ENCODE measurements around the gene TMBIM4. TPM values are rescaled to one million over a fixed set of nuclear protein-coding genes. Genes with fewer than 3 reads are reported as not detected.

TMBIM4 gene
- total RNA-seq, 1 experiment from 2014 or later, result 36.3 TPM

- DNase-seq, result no peak
- Histone ChIP-seq H3K4me2 (ENCODE audit: low read length) (no peak overlapping the region), H3K9me3 (ENCODE audit: low read length) (no peaks in the 10 kb centered on the region), H4K20me1 (ENCODE audit: low read length) (no peaks in the 10 kb centered on the region), H3K27me3 (ENCODE audit: low read length) (peaks cover 9% of the 10 kb centered on the region; the same call in 1 of the 2 replicates), H3K36me3 (ENCODE audit: low read depth, low read length) (no peaks in the 10 kb centered on the region), H3K9ac (ENCODE audit: low read length) (no peak overlapping the region), H3K9me2 (replicated peaks; ENCODE audit: low read length) (no peaks in the 10 kb centered on the region), H3K79me2 (ENCODE audit: low read length) (no peaks in the 10 kb centered on the region), H2AFZ (ENCODE audit: low read length) (no peak overlapping the region), H3K4me3 (ENCODE audit: low read length) (no peak overlapping the region), H3K27ac (ENCODE audit: low read length) (no peak overlapping the region), H3K4me1 (ENCODE audit: insufficient read depth, low read length) (no peaks in the 10 kb centered on the region), H3F3A (ENCODE audit: low read length, unreplicated experiment) (no peaks in the 10 kb centered on the region)
- no peak for ATAC-seq
- CTCF ChIA-PET, result no interaction called here
- intact Hi-C loops (cut with micrococcal nuclease), result no loop called here
- POLR2A ChIA-PET (ENCODE audit: unreplicated experiment), result no interaction called here
- no peak for TF ChIP-seq EZH2 (IDR thresholded peaks at IDR 0.05; ENCODE audit: low read length, unreplicated experiment)
- TF ChIP-seq EZH2phosphoT487 (IDR thresholded peaks at IDR 0.05; ENCODE audit: borderline replicate concordance, low read length), result no peak
- no peak for TF ChIP-seq CTCF (conservative IDR thresholded peaks at IDR 0.05; ENCODE audit: low read depth, low read length)
- no TSS peak for BruUV-seq (replicated peaks)
These were observed 20.1 kb upstream of the TMBIM4 start for GRCh38 chr12:66189889-66190288.

- Histone ChIP-seq H3K27me3 (ENCODE audit: low read length) (peaks cover 9% of the 10 kb centered on the region; the same call in 1 of the 2 replicates), H3K27ac (ENCODE audit: low read length) (no peak overlapping the region), H3K9me3 (ENCODE audit: low read length) (no peaks in the 10 kb centered on the region), H2AFZ (ENCODE audit: low read length) (no peak overlapping the region), H3K9me2 (replicated peaks; ENCODE audit: low read length) (no peaks in the 10 kb centered on the region), H3K36me3 (ENCODE audit: low read depth, low read length) (no peaks in the 10 kb centered on the region), H3K9ac (ENCODE audit: low read length) (no peak overlapping the region), H4K20me1 (ENCODE audit: low read length) (no peaks in the 10 kb centered on the region), H3K4me1 (ENCODE audit: insufficient read depth, low read length) (no peaks in the 10 kb centered on the region), H3K4me3 (ENCODE audit: low read length) (no peak overlapping the region), H3F3A (ENCODE audit: low read length, unreplicated experiment) (no peaks in the 10 kb centered on the region), H3K4me2 (ENCODE audit: low read length) (no peak overlapping the region), H3K79me2 (ENCODE audit: low read length) (no peaks in the 10 kb centered on the region)
- no TSS peak for BruUV-seq (replicated peaks)
- no peak for TF ChIP-seq EZH2phosphoT487 (IDR thresholded peaks at IDR 0.05; ENCODE audit: borderline replicate concordance, low read length)
- intact Hi-C loops (cut with micrococcal nuclease), result no loop called here
- ATAC-seq, result no peak
- ChIA-PET POLR2A (ENCODE audit: unreplicated experiment) (no interaction called here), CTCF (no interaction called here)
- DNase-seq, result no peak
These were observed 19.7 kb upstream of the TMBIM4 start for GRCh38 chr12:66189486-66189843.

GRCh38 chr12:66188584-66189485, 19.0 kb upstream of the TMBIM4 start, which contains the start of gene IRAK3:
Gene IRAK3, plus strand, starts transcription at chr12:66189214. Its CDS starts 86 bp downstream, at chr12:66189300.
- Histone ChIP-seq H3K9me2 (replicated peaks; ENCODE audit: low read length) (no peaks in the 10 kb centered on the region), H3K9me3 (ENCODE audit: low read length) (no peaks in the 10 kb centered on the region), H4K20me1 (ENCODE audit: low read length) (no peaks in the 10 kb centered on the region), H3K36me3 (ENCODE audit: low read depth, low read length) (no peaks in the 10 kb centered on the region), H3K4me3 (ENCODE audit: low read length) (no peak within 1 kb of the TSS), H2AFZ (ENCODE audit: low read length) (no peak within 1 kb of the TSS), H3K27me3 (ENCODE audit: low read length) (0 out of 2 replicates have a peak, but pooled peaks cover 4% of the 10 kb centered on the region), H3K4me1 (ENCODE audit: insufficient read depth, low read length) (no peaks in the 10 kb centered on the region), H3K9ac (ENCODE audit: low read length) (no peak within 1 kb of the TSS), H3F3A (ENCODE audit: low read length, unreplicated experiment) (no peaks in the 10 kb centered on the region), H3K27ac (ENCODE audit: low read length) (no peak within 1 kb of the TSS), H3K79me2 (ENCODE audit: low read length) (no peaks in the 10 kb centered on the region), H3K4me2 (ENCODE audit: low read length) (no peak within 1 kb of the TSS)
- no peak for ATAC-seq
- intact Hi-C loops (cut with micrococcal nuclease), result no loop called here
- POLR2A ChIA-PET (ENCODE audit: unreplicated experiment), result no interaction called here
- CTCF ChIA-PET, result no interaction called here
- no TSS peak for BruUV-seq (replicated peaks)
- DNase-seq, result no peak
- TF ChIP-seq CTCF (conservative IDR thresholded peaks at IDR 0.05; ENCODE audit: low read depth, low read length), result no peak
- TF ChIP-seq EZH2 (IDR thresholded peaks at IDR 0.05; ENCODE audit: low read length, unreplicated experiment), result no peak
- TF ChIP-seq EZH2phosphoT487 (IDR thresholded peaks at IDR 0.05; ENCODE audit: borderline replicate concordance, low read length), result no peak

All from PC-3 (cell line).